ENCODE measurements around the gene RNF223. TPM values are rescaled to one million over a fixed set of nuclear protein-coding genes. Genes with fewer than 3 reads are reported as not detected.

The RNF223 gene
- total and polyA plus RNA-seq, 2 donors (not counting 3 experiments of a cell fraction or from before 2014, with no cell fraction given): not detected

- CTCF ChIA-PET: interaction anchor here (0.6 kb wide), 1 partner anchor 176 kb away, joined by 6 read pairs; no protein-coding TSS in a partner anchor
- Histone ChIP-seq H3K4me1 (ENCODE audit: control insufficient read depth, extremely low read depth, insufficient read depth, low read length) (no peaks in the 10 kb centered on the region), H3K27ac (ENCODE audit: insufficient read depth, low read depth, low read length) (peak within 1 kb of the TSS; percentile 12), H3K4me2 (ENCODE audit: insufficient read depth, low read length) (peak within 1 kb of the TSS; percentile 76), H3K9ac (replicated peaks; ENCODE audit: extremely low read depth, insufficient read depth, low read length) (peak within 1 kb of the TSS; percentile 49), H3K4me3 (replicated peaks in 1 of 3; ENCODE audit: insufficient read depth in 1 of 3, low read depth in 1 of 3, low read length in 3 of 3) (peak within 1 kb of the TSS; percentile 44 to 59 (median 57)), H4K20me1 (replicated peaks; ENCODE audit: control insufficient read depth, extremely low read depth, insufficient read depth, low read length) (no peaks in the 10 kb centered on the region), H3K9me1 (replicated peaks; ENCODE audit: control insufficient read depth, extremely low read depth, insufficient read depth, low read length) (no peaks in the 10 kb centered on the region), H2AFZ (ENCODE audit: low read depth, low read length) (peak within 1 kb of the TSS; percentile 77), H3K79me2 (ENCODE audit: control insufficient read depth, insufficient read depth, low read length) (peaks cover 2% of the 10 kb centered on the region), H3K27me3 (ENCODE audit: control insufficient read depth in 2 of 2, insufficient read depth in 2 of 2, low read length in 2 of 2) (peaks cover 0 to 2% of the 10 kb centered on the region in 2 experiments), H3K36me3 (ENCODE audit: control insufficient read depth in 2 of 2, extremely low read depth in 1 of 2, insufficient read depth in 2 of 2, low read length in 2 of 2) (no peaks in the 10 kb centered on the region), H3K9me3 (replicated peaks; ENCODE audit: control insufficient read depth, insufficient read depth, low read length) (no peaks in the 10 kb centered on the region)
- DNase-seq (ENCODE audit: low read depth, low spot score): peak; percentile 97
- POLR2A ChIA-PET: no interaction called here
- TF ChIP-seq CTCF (IDR thresholded peaks at IDR 0.05; ENCODE audit: extremely low read depth in 1 of 2, insufficient read depth in 1 of 2, low read depth in 1 of 2, low read length in 2 of 2) (peak in 1 of 2 donors; percentile 2), EZH2 (IDR thresholded peaks at IDR 0.05; ENCODE audit: borderline replicate concordance, low read depth, low read length, severe bottlenecking) (no peak), MAX (IDR thresholded peaks at IDR 0.05; ENCODE audit: insufficient read depth, insufficient read length) (no peak), MYC (IDR thresholded peaks at IDR 0.05; ENCODE audit: low read depth, low read length) (no peak), POLR2AphosphoS5 (IDR thresholded peaks at IDR 0.05; ENCODE audit: insufficient read depth, low read depth, low read length) (peak; percentile 30)
- peak; percentile 99 for FAIRE-seq
- dilution Hi-C loops (cut with MboI; ENCODE audit: extremely low pct_ligation_motif_present, low sequenced_read_pairs) (no loop called here), intact Hi-C loops (cut with micrococcal nuclease) (loop anchor here (2.0 to 5.0 kb wide), 5 partner anchors 37 to 131 kb away; no protein-coding TSS in a partner anchor)
- BruUV-seq (replicated peaks): no TSS peak
Measured at GRCh38 chr1:1115786-1116700, 41.9 kb upstream of the RNF223 start, which contains the start of gene C1orf159. Gene C1orf159, minus strand, starts transcription at chr1:1116089. Its CDS starts 24,546 bp downstream, at chr1:1091543.
